Measurements from ENCODE around the gene PPP1R13B. TPM values are rescaled to one million over a fixed set of nuclear protein-coding genes. Genes with fewer than 3 reads are reported as not detected.

Gene PPP1R13B
- total RNA-seq, 1 experiment from 2014 or later = 17.8 TPM

GRCh38 chr14:103858063-103858781 is 10.8 kb upstream of the PPP1R13B start:
- no peak overlapping the region for H3K4me2 ChIP-seq (ENCODE audit: low read length)
- TF ChIP-seq ZNF274 (IDR thresholded peaks at IDR 0.05; ENCODE audit: low read depth, low read length) (no peak), EZH2phosphoT487 (IDR thresholded peaks at IDR 0.05; ENCODE audit: borderline replicate concordance) (no peak), REST (IDR thresholded peaks at IDR 0.05; ENCODE audit: low read depth) (no peak), CTCF (IDR thresholded peaks at IDR 0.05 in 2 of 3, conservative IDR thresholded peaks at IDR 0.05 in 1 of 3; ENCODE audit: borderline replicate concordance in 1 of 3, insufficient read depth in 1 of 3, low read depth in 2 of 3, low read length in 2 of 3) (no peak), YY1 (IDR thresholded peaks at IDR 0.05; ENCODE audit: extremely low read depth, insufficient replicate concordance, low read depth, low read length) (no peak), TCF7L2 (IDR thresholded peaks at IDR 0.05; ENCODE audit: borderline replicate concordance, extremely low read depth, insufficient read depth, insufficient read length) (no peak)
- no peaks in the 10 kb centered on the region for H3K36me3 ChIP-seq (ENCODE audit: control insufficient read depth in 1 of 2, insufficient read depth in 2 of 2, low read length in 2 of 2)
- ChIA-PET POLR2A (no interaction called here), RAD21 (ENCODE audit: low non-redundant PET in 1 of 2, low total read pairs in 2 of 2, uncharacterized antibody in 2 of 2, unreplicated experiment in 2 of 2) (interaction anchor here in 1 of 2 experiments (0.9 kb wide), 1 partner anchor 30 kb away, joined by 3 read pairs; no protein-coding TSS in a partner anchor), CTCF (no interaction called here)
- no peak overlapping the region for H3K9ac ChIP-seq (ENCODE audit: low read length)
- no peaks in the 10 kb centered on the region for H4K20me1 ChIP-seq (ENCODE audit: insufficient read depth)
- H3K4me3 ChIP-seq (replicated peaks in 1 of 2; ENCODE audit: low read depth in 1 of 2, low read length in 2 of 2) = no peak overlapping the region
- no peaks in the 10 kb centered on the region; the same call in 1 of the 2 replicates for H3K27me3 ChIP-seq (ENCODE audit: insufficient read depth, low read length)
- H3K9me2 ChIP-seq (ENCODE audit: insufficient read depth) = no peaks in the 10 kb centered on the region
- DNase-seq (ENCODE audit: low read depth, low spot score) (no peak), ATAC-seq (no peak)
- H2AFZ ChIP-seq (ENCODE audit: low read depth, low read length, poor library complexity, severe bottlenecking) = no peak overlapping the region
- intact Hi-C loops (cut with micrococcal nuclease) = no loop called here
- H3K27ac ChIP-seq (ENCODE audit: low read depth, low read length) = no peak overlapping the region
- H3K4me1 ChIP-seq (ENCODE audit: control insufficient read depth in 1 of 2, insufficient read depth in 2 of 2, low read length in 2 of 2) = peaks cover 9 to 14% of the 10 kb centered on the region in 2 experiments; a peak in 3 of 4 replicates
- H3K79me2 ChIP-seq (ENCODE audit: insufficient read depth, low read length) = no peaks in the 10 kb centered on the region
- no TSS peak for BruUV-seq (replicated peaks)
- no peaks in the 10 kb centered on the region for H3K9me3 ChIP-seq (ENCODE audit: control insufficient read depth in 1 of 2, insufficient read depth in 1 of 2, low read depth in 1 of 2, low read length in 2 of 2)
